Rectal smooth muscle tissue (tissue), 1 donor: ENCODE results near the gene KRT81.
"Not testable (repeated sequence)": the region's sequence is repeated elsewhere in the genome, so short reads cannot be mapped to it uniquely, and the experiment has no call there.

Experiments used
- H3K27ac ChIP-seq: one replicate; pipeline ENCODE4 v1.7.0; 2013; ENCODE audit warnings: low read depth, low read length, inconsistent platforms
- H3K27me3 ChIP-seq: one replicate; pipeline ENCODE4 v1.7.0; 2013; ENCODE audit warnings: low read length; ENCODE audit not compliant: control insufficient read depth, insufficient read depth
- H3K36me3 ChIP-seq: one replicate; pipeline ENCODE4 v1.7.0; 2013; ENCODE audit warnings: low read length; ENCODE audit not compliant: control insufficient read depth, insufficient read depth
- H3K4me1 ChIP-seq: one replicate; pipeline ENCODE4 v1.7.0; 2013; ENCODE audit warnings: low read length; ENCODE audit not compliant: control insufficient read depth, insufficient read depth
- H3K4me3 ChIP-seq: one replicate; pipeline ENCODE4 v1.7.0; 2013; ENCODE audit warnings: low read length
- H3K9ac ChIP-seq: one replicate; pipeline ENCODE4 v1.7.0; 2013; ENCODE audit warnings: low read length

The KRT81 gene

DNA sequence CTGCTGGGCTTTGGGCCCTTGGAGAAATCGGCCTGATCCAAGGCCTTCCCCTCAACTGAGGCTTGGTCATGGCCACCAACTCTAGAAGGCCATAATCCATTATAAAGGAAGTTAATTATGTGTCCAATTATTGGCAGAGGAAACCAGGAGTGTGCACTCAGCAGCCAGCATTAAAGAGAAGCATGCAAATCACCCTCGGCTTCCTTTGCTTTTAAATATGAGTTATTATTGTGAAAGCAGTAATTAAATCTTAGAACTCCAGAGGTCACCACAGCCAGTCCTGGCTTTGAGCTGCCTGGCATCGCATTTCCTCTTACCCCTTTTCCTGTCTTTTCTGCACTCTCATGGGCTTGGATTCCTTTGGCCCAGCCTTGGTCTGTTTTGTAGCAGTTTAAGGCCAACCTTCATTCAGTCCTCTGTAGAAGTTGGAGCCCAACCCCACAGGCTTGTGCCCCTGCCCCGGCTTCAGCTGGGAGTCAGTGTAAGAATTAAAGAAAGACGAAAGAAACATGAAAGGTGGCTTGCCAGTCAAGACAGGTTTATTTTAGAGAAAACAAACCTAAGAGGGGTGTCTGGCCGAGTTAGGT lies 31.6 kb downstream of the KRT81 start:
- Histone ChIP-seq H3K4me3 (no peak overlapping the region), H3K4me1 (no peaks in the 10 kb centered on the region), H3K27me3 (peaks cover 9% of the 10 kb centered on the region), H3K36me3 (no peaks in the 10 kb centered on the region), H3K27ac (no peak overlapping the region), H3K9ac (no peak overlapping the region)

- Histone ChIP-seq H3K4me3 (no peak overlapping the region), H3K27me3 (peaks cover 9% of the 10 kb centered on the region), H3K9ac (no peak overlapping the region)
Measured at GRCh38 chr12:52258335-52258901, 32.9 kb downstream of the KRT81 start.

GRCh38 chr12:52257922-52258321 lies 33.4 kb downstream of the KRT81 start:
- H3K4me3 ChIP-seq, H3K9ac ChIP-seq, H3K4me1 ChIP-seq, H3K36me3 ChIP-seq, H3K27me3 ChIP-seq, H3K27ac ChIP-seq: not testable (repeated sequence)

More at GRCh38 chr12:52258335-52258901, 32.9 kb downstream of the KRT81 start:
- Histone ChIP-seq H3K36me3 (no peaks in the 10 kb centered on the region), H3K4me1 (no peaks in the 10 kb centered on the region), H3K27ac (no peak overlapping the region)

- Histone ChIP-seq H3K27ac (no peak overlapping the region), H3K9ac (no peak overlapping the region), H3K27me3 (peaks cover 9% of the 10 kb centered on the region), H3K36me3 (no peaks in the 10 kb centered on the region), H3K4me1 (no peaks in the 10 kb centered on the region), H3K4me3 (no peak overlapping the region)
Measured at GRCh38 chr12:52257074-52257551, 34.2 kb downstream of the KRT81 start.

DNA sequence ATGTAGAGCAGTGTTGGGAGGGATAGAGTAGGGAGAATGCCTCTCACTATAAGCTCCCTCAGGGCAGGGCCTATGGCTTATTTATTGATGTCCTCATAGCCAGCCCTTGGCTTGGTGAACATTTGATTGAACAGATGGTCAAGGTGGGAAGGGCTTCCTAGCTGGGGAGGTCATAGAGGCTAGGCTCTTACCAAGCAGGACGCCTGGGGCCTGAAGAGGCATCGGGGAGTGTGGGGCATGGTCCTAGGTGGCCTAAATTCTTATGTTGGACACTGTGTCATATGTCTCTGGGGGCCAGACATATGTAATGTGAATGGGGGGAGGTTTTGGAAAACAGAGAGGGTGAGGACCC lies 34.8 kb downstream of the KRT81 start:
- Histone ChIP-seq H3K9ac (no peak overlapping the region), H3K27me3 (peaks cover 9% of the 10 kb centered on the region), H3K27ac (no peak overlapping the region), H3K4me1 (no peaks in the 10 kb centered on the region), H3K36me3 (no peaks in the 10 kb centered on the region), H3K4me3 (no peak overlapping the region)

DNA sequence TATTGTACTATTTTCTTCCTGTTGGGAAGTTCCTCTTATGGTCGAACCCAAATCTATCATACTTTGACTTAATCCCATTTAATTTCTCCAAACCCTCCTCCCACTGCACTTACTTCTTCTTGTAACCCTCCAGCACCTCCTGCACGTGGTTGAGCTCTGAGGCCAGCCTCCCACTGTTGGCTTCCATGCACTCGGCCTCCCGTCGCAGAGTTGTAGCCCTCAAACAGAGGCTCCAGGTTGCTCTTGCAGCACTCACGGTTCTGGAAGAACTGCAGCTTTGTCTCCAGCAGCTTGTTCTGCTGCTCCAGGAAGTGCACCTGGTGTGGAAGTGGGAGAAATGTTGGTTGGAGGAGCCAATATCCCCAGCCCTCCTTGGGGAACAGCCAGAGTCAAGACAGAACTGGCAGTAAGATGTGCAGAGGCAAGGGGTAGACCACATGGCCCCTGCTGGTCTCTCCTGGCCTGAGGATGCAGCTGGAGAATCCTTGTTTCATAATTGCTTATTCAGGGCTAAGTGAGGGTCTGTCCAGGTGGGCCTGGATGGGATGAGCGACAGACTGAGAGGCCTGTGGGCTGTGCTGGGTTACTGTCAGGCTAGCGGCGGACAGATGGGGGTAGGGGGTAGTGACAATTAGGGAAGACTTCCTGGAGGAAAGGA lies 35.3 kb downstream of the KRT81 start:
- Histone ChIP-seq H3K9ac (no peak overlapping the region), H3K36me3 (no peaks in the 10 kb centered on the region), H3K27ac (no peak overlapping the region), H3K4me3 (no peak overlapping the region), H3K4me1 (no peaks in the 10 kb centered on the region), H3K27me3 (peaks cover 9% of the 10 kb centered on the region)

DNA sequence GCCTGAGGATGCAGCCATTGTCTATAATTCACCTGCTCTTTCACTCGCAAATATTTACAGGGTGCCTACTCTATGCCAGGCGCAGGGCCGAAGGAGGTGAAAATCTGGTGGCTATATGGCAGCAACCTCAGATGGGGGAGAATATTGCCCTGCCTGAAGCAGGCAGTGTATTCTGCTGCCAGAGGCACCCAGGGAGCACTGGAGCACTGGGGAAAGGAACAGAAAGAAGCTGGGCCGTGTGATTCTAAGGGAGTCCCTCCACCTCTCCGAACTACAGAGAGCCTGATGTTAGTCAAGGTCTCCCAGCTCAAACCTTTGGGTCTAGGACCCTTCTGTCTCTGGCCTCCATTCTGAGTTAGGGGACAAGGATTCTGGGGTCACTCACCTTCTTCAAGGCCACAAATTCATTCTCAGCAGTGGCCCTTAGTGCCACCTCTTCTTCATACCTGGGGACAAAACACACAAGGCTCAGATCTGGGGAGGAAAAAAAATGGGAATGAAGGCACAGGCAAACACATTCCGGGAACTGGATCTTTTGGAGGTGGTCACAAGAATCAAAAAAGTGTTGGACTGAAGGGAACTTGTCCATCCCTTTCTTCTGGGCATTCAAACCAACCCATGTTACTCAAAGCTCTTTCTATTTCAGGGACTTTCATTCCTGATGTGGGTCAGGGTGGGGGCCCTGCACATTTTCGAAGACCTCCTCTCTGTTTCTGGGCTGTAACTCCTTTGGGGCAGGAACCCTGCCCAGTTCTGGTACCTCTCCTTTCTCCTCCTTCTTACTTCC lies 36.2 kb downstream of the KRT81 start:
- Histone ChIP-seq H3K9ac (no peak overlapping the region), H3K27me3 (peaks cover 9% of the 10 kb centered on the region), H3K4me3 (no peak overlapping the region), H3K36me3 (no peaks in the 10 kb centered on the region), H3K4me1 (no peaks in the 10 kb centered on the region), H3K27ac (no peak overlapping the region)

- no peak overlapping the region for H3K9ac ChIP-seq
- H3K4me3 ChIP-seq = no peak overlapping the region
- H3K4me1 ChIP-seq = peaks cover 2% of the 10 kb centered on the region
- no peak overlapping the region for H3K27ac ChIP-seq
- peaks cover 9% of the 10 kb centered on the region for H3K27me3 ChIP-seq
- H3K36me3 ChIP-seq = no peaks in the 10 kb centered on the region
Measured at GRCh38 chr12:52254180-52254964, 37.0 kb downstream of the KRT81 start.

DNA sequence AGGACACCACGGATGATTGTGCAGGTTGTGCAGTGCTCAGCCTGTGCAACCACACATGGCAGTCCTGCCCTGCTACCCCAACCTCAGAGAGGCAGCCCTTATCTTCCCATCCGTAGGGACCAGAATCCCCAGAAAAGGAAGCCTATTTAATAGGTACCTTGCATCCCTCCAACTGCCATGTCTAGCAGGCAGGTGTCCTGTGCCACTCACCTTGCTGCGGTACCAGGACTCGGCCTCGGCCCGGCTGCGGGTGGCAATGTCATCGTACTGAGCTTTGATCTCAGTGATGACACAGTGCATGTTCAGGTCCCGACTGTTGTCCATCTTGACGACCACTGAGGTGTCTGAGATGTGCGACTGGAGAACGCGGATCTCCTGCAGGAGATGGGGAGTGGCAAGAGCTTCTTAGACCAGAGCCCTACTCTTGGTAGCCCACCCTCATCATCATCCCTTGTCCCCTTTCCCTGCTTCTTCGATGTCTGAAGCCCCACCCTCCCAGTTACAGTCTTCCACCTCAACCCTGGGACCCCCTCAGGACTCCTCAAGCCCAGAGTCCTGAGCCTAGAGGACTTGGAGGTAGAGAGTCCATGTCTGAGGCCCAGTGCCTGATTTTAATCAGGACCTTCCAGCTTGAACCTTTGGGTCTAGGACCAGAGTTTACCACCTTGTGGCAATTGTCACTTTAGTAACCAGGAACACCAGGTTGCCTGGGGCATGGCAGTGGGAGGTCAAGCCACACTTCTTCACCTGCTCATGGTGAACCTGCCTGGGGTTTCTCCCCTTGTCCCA lies 37.7 kb downstream of the KRT81 start:
- Histone ChIP-seq H3K27ac (no peak overlapping the region), H3K4me3 (no peak overlapping the region), H3K36me3 (no peaks in the 10 kb centered on the region), H3K27me3 (peaks cover 9% of the 10 kb centered on the region), H3K4me1 (peaks cover 5% of the 10 kb centered on the region), H3K9ac (no peak overlapping the region)

- Histone ChIP-seq H3K4me1 (peaks cover 7% of the 10 kb centered on the region), H3K4me3 (no peak overlapping the region), H3K36me3 (no peaks in the 10 kb centered on the region), H3K9ac (no peak overlapping the region), H3K27ac (no peak overlapping the region), H3K27me3 (peaks cover 6% of the 10 kb centered on the region)
Measured at GRCh38 chr12:52252728-52253343, 38.5 kb downstream of the KRT81 start.

- H3K36me3 ChIP-seq, H3K27me3 ChIP-seq, H3K27ac ChIP-seq, H3K9ac ChIP-seq, H3K4me3 ChIP-seq, H3K4me1 ChIP-seq: not testable (repeated sequence)
Measured at GRCh38 chr12:52252175-52252615, 39.1 kb downstream of the KRT81 start.
